Stimulated activated CD4-positive, alpha-beta T cell treated with anti-CD3 and anti-CD28 coated beads, TNF-alpha, amount 100 ng/mL, for 24 hours (primary cell): ENCODE results near the gene TRMT2A.
A peak's percentile ranks its signal among the peaks of the same experiment; 100 is the strongest.
"Not testable (repeated sequence)": the region's sequence is repeated elsewhere in the genome, so short reads cannot be mapped to it uniquely, and the experiment has no call there.

Experiments used
- DNase-seq, 3 experiments: peaks; one replicate each; pipeline ENCODE4 v3.0.0-alpha.2; 2020; ENCODE audit warnings: low read depth in 3 of 3

The TRMT2A gene

GRCh38 chr22:20086101-20086599 is 30.9 kb downstream of the TRMT2A start:
- DNase-seq = no peak

DNA sequence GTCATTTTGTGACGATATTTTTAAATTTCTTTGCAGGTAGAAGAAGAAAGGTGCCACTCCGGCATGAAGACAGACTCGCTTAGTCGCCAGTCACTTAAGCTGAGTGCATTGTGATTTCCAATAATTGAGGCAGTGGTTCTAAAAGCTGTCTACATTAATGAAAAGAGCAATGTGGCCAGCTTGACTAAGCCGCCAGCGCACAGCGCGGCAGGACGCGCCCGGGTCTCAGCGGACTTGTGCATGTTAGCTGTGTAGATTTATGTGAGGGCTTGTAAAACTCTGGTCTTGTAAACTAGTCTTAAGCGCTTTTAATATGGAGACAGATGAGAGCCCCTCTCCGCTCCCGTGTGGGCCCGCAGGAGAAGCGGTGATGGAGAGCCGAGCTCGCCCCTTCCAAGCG is 31.4 kb downstream of the TRMT2A start:
- DNase-seq = no peak

DNA sequence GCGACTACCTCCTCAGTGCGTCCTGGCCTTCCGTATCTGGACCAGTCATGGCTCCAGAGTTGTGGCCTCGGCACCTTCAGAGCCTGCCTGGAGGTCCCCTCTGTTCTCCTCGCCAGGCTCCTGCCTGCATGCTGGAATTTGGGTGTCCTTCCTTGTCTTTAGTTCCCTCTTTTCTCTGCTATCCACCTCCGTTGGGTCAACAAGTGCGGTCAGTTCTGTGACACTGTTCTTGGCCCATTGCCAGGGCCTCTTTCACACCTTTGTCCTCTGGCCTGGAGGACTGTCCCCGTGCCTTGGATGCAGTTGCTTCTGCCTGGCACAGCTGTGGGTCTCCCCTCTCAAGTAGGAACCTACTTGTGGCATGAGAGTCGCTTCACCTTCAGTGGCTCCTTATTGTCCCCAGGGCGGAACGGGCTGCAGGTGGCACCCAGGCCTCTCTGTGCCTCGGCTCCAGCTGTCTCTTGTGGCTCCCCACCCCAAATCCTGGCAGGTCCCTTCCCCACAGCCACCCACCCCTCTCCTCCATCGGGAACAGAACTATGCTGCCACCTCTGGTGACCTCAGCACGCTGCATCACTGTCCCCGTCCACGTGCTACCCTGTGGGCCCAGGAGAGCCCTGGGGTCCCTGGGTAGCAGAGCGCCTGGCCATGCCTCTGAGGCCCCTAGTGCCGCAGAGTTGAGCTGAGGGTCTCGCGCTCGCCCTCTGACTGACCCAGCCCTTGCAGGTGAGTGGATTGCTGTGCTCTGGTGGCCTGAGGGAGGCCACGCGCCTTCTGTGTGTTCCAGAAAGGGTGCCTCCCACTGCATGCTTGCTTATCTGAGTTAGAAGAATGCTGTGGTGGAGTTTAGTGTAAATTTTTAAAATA is 32.2 kb downstream of the TRMT2A start:
- no peak for DNase-seq

DNA sequence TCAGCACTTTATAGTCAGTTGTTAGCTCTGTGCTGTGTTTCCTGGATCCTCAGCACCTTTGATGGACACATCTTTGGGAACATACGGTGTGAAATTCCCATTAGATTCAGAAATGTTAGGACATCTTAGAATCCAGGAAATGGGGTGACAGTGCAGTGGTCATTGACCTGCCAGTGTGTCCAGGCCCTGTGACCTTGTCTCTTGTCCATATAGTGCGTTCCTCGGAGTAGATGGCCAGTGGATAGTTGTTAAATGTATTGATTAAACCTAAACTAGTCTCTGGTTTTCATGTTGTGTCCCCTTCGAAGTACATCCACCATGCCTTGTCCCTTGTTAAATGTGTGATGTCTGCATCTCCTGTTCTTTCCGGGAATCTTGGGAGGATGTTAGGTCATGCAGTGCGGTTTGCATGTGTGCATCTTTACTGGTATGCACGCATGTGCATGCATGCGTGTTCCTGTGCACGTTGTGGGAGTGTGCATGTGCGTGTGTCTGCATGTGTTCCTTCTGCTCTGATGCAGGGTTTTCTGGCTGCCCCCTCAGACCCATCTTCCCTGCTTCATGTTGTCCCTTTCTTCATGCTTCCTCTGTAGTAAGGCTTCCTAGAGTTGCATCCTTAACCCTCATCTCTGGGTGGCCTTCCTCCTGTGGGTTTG is 33.0 kb downstream of the TRMT2A start:
- DNase-seq = no peak

DNA sequence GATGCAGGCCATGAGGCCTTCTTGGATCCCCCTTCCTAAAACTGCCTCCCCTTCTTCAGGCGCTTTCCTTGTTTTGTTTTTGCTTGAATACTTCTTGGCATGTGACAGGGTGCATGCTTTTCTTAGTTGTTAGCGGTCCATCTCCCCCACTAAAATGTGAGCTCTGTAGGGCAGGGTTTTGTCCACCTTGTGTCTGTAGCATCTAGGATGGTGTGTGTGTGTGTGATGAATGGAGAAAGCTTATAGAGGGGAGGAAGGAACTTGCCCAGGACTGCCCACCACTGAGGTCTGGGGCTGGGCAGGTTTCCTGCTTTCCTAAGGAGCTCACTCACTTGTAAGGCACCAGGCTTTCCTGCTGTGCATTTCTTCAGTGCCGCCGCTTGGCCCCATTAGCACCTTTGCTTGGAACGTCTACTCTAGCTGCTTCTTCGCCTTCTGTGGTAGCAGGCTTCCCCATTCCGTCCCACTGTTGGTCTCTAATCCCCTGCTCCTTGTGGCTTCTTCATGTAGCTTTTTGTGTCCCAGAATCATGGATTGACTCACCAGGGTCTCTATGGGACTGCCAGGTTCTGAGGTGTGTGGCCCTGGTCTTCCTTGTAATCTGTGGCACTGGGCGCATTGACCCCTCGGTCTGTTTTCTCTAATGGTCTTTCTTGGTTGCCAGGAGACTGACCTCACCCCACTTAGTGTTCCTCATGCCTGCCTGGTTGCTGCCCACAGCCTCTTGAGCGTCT is 33.7 kb downstream of the TRMT2A start:
- no peak for DNase-seq

GRCh38 chr22:20080776-20081654 is 36.0 kb downstream of the TRMT2A start:
- no peak for DNase-seq

- peak in 2 of 3 experiments; percentile 45 to 69 for DNase-seq
Measured at GRCh38 chr22:20080445-20080775, 36.6 kb downstream of the TRMT2A start.

GRCh38 chr22:20079745-20080444 is 37.1 kb downstream of the TRMT2A start, which contains the start of gene DGCR8:
Gene DGCR8, plus strand, starts transcription at chr22:20080241. Its CDS starts 5,723 bp downstream, at chr22:20085964.
- DNase-seq = peak; percentile 31 to 65 (median 52)

DNA sequence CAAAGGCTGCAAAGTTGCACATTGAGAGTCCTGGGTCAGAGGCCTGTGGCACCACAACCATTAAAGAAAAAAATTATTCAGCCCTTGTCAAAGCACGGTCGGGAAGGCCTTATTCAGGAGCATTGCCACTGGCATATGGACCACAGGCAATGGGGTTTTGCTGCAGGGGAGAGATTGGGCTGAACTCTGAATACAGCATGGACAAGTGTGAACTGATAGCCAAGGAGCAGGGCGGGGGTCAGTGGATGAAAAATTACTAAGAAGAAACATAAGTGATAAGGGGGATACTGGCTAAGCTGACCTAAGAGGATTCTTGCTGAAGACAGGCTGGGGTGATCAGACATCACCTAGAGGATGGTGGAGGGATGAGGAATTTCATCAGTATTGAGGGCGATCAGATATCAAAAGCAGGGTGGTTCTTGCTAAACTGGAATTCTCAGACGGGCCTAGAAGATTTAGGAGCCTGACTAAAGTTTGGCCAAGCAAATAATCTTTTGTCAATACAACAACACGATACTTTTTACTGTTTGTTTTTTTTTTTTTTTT is 40.3 kb downstream of the TRMT2A start:
- no peak for DNase-seq

DNA sequence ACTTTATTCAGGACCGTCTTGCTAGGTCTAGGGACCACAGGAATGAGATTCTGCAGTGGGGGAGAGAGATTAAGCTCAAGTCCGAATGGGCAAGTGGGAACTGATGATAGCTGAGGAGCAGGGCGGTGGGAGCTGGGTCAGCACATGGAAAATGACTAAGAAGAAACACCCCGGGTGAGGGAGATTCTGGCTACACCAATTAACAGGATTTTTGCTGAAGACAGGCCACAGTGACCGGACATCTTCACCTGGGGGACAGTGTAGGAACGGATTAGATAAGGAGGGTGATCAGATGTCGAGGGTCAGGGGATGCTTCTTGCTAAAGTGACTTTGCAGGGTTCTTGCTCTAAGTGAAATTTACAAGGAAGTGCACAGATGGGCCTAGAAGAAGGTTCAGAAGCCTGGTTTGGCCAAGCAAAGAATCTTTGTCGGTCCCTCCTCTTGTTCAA is 45.5 kb downstream of the TRMT2A start:
- DNase-seq = no peak

DNA sequence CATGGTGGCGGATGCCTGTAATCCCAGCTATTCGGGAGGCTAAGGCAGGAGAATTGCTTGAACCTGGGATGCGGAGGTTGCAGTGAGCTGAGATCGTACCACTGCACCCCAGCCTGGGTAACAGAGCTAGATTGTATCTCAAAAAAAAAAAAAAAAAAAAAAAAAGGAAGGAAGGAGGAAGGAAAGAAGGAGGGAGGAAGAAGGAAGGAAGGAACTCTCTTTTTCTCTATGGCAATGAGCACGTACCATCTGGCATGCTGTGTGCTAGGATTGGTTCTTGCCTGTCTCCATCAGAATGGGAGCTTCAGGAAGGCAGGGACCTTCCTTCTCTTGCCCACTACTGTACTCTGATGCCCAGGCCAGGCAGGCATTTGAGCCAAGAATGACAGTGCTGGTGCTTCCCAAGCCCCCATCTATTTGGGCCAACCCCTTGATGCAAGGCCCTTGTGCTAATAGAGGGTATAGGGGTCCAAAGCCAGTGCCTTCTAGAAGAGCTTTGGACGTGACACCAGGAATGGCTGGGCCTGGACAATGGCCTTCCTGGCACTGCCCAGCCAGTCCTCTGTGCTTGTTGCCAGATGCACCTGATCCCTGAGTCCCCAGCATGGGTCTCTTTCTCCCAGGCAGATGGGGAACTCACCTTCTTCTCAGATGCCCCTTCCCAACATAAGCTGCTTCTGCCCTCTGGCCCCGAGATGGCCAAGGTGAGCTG is 47.5 kb downstream of the TRMT2A start:
- DNase-seq = no peak

DNA sequence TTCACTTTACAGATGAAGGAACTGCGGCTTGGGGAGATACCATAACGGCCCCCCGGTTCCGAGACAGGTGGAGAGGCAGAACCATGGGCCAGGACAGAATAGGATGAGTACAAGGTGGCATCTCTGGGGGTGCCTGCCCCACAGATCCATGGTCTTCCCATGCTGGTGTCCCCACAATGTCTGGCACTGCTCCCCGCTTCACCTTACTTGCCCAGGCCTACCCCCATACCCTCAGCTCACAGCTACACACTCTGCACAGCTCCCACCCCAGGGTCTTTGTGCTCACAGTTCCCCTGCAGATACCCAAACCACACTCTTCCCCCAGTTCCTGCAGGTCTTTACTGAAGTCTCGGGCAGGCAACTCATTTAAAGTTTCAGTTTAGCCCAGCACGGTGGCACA is 48.4 kb downstream of the TRMT2A start:
- DNase-seq = no peak

GRCh38 chr22:20067384-20067682 is 49.7 kb downstream of the TRMT2A start:
- DNase-seq = not testable (repeated sequence)

DNA sequence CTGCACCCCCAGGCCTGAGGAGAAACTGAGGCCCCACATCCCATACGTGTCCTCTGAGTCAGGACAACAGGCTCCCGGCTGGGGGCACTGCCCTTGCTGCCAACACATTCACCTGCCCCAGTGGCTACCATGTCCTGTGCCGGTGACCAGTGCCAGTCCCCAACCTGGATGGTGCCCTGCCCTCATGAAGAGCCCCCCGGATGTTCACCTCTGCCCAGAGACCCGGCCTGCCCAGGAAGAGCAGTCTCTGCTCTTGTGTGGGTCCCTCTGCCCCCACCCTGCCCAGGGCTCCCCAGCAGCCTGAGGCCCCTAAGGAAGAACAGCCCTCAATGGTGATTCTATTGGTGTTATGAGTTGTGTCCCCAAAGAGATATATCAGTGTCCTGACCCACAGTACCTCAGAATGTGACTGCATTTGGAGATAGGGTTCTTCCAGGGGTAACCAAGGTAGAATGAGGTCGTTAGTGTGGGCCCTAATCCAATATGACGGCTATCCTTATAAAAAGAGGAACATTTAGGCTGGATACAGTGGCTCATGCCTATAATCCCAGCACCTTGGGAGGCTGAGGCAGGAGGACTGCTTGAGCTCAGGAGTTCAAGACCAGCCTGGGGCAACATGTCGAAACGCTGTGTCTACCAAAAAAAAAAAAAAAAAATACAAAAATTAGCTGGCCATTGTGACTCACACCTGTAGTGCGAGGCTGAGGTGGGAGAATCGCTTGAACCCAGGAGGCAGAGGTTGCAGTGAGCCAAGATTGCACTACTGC is 50.2 kb downstream of the TRMT2A start:
- no peak for DNase-seq

GRCh38 chr22:20065896-20066616 is 51.0 kb downstream of the TRMT2A start:
- no peak for DNase-seq

GRCh38 chr22:20064545-20065262 is 52.3 kb downstream of the TRMT2A start:
- no peak for DNase-seq

DNA sequence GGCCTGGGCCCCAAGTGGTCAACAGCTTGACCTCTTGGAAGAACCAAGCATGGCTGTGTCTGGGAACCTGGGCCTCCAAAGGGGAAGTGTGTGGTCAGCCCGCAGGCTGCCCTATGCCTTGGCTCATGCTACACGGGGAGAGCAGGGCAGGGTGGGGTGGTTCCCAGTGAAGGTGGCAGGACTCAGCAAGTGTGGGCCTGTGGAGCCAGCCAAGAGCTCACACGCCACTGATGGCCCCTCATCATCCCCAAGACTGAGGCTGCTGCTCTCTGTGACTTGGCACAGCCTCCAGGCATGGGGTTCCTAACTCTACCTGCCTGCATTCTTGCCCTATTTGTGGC is 52.9 kb downstream of the TRMT2A start:
- DNase-seq = no peak
